K562 (cell line): ENCODE measurements around the gene PTPN14. TPM values are rescaled to one million over a fixed set of nuclear protein-coding genes. Genes with fewer than 3 reads are reported as not detected.

ENCODE experiments used
- ATAC-seq: fragments of 200-7000 bp; cut with Tn5 transposase; 3 replicates; pipeline ENCODE4 v1.9.1; 2020; ENCODE audit warnings: moderate library complexity
- BruUV-seq: library from RNA; stranded (reverse); fragments of 400-500 nt; replicated peaks from 2 replicates; lab custom pipeline; 2021; lab: Mats Ljungman, UMichigan
- CTCF ChIA-PET: fragments of 300-600 bp; formaldehyde crosslinking; extraction: SDS; loops from one replicate; lab custom pipeline; 2021; ENCODE audit warnings: low intra/inter-chr PET ratio; lab: Yijun Ruan, JAX
- POLR2A ChIA-PET: fragments of 300-600, 350-650 bp; sonication (Branson Sonifier 250); formaldehyde crosslinking; extraction: SDS; loops from one replicate; lab custom pipeline; 2021; ENCODE audit warnings: antibody characterized with exemption, inconsistent platforms; lab: Yijun Ruan, JAX
- DNase-seq, 4 experiments: peaks; one replicate each; pipeline versions ENCODE4 v3.0.0 to v3.0.0-alpha.2; 2011 to 2018; ENCODE audit warnings: low spot score in 3 of 4, mixed read lengths in 3 of 4; ENCODE audit errors: extremely low read depth in 1 of 4
- FAIRE-seq: peaks from 2 replicates; lab custom pipeline; 2011; peaks lifted over from hg19 to GRCh38; lab: Jason Lieb, UNC
- H2AFZ ChIP-seq: 2 replicates; pipeline ENCODE4 v1.6.0; 2011; ENCODE audit warnings: low read depth, low read length, control low read depth, inconsistent platforms
- H3K27ac ChIP-seq: fragments of 200-600 bp; 3 replicates; pipeline ENCODE4 v1.8.0; 2011; ENCODE audit warnings: low read depth, mild to moderate bottlenecking, control low read depth, inconsistent platforms, low read length, moderate library complexity, mixed read lengths; ENCODE audit errors: extremely low read depth
- H3K27me3 ChIP-seq, 2 experiments: fragments of 300-600 bp in 1 of 2; 2 replicates in 1 of 2; 3 replicates in 1 of 2; pipeline versions ENCODE4 v1.6.0 to v1.8.0; 2011; ENCODE audit warnings: inconsistent platforms in 2 of 2, low read length in 2 of 2, mild to moderate bottlenecking in 1 of 2, mixed read lengths in 1 of 2, moderate library complexity in 1 of 2; ENCODE audit not compliant: control insufficient read depth in 2 of 2, insufficient read depth in 2 of 2
- H3K36me3 ChIP-seq: fragments of 300-600 bp; 3 replicates; pipeline ENCODE4 v1.8.0; 2011; ENCODE audit warnings: mild to moderate bottlenecking, low read length, inconsistent platforms; ENCODE audit not compliant: control insufficient read depth, insufficient read depth
- H3K4me1 ChIP-seq, 2 experiments: fragments of 200-600 bp in 1 of 2; replicated peaks in 1 of 2; 2 replicates in 1 of 2; 3 replicates in 1 of 2; pipeline versions ENCODE4 v1.5.1 to v1.8.0; 2011; ENCODE audit warnings: inconsistent platforms in 2 of 2, low read length in 2 of 2, mild to moderate bottlenecking in 1 of 2, mixed read lengths in 1 of 2, moderate library complexity in 1 of 2; ENCODE audit not compliant: control insufficient read depth in 2 of 2, insufficient read depth in 2 of 2
- H3K4me2 ChIP-seq: 2 replicates; pipeline ENCODE4 v1.6.1; 2011; ENCODE audit warnings: low read length, control low read depth, inconsistent platforms, mixed read lengths; ENCODE audit not compliant: insufficient read depth
- H3K4me3 ChIP-seq: fragments of 200-600 bp; sonication (generic), shearing (Covaris generic); 2 replicates; pipeline ENCODE4 v1.5.1; 2016; ENCODE audit warnings: control low read depth, inconsistent platforms
- H3K79me2 ChIP-seq: fragments of 200-600 bp; 3 replicates; pipeline ENCODE4 v1.8.0; 2011; ENCODE audit warnings: low read length, inconsistent platforms; ENCODE audit not compliant: control insufficient read depth, insufficient read depth
- H3K9ac ChIP-seq, 2 experiments: 2 replicates each; pipeline versions ENCODE4 v1.6.0 to v1.6.1; 2011; ENCODE audit warnings: low read depth in 2 of 2, low read length in 2 of 2, control low read depth in 1 of 2, inconsistent platforms in 1 of 2, mild to moderate bottlenecking in 1 of 2, mixed read lengths in 1 of 2; ENCODE audit not compliant: insufficient read depth in 1 of 2
- H3K9me1 ChIP-seq: one replicate; pipeline ENCODE4 v1.6.0; 2011; ENCODE audit warnings: inconsistent platforms, mild to moderate bottlenecking, low read length, moderate library complexity; ENCODE audit not compliant: control insufficient read depth, insufficient read depth
- H3K9me3 ChIP-seq: replicated peaks from 2 replicates; pipeline ENCODE4 v1.5.1; 2011; ENCODE audit warnings: low read depth, low read length, inconsistent platforms; ENCODE audit not compliant: control insufficient read depth, insufficient read depth
- H4K20me1 ChIP-seq: replicated peaks from 2 replicates; pipeline ENCODE4 v1.6.1; 2011; ENCODE audit warnings: low read length, inconsistent platforms, mixed read lengths; ENCODE audit not compliant: control insufficient read depth, insufficient read depth
- DNMT1 ChIP-seq: fragments of 450-650 bp; IDR thresholded peaks from 2 replicates; pipeline ENCODE4 v1.6.1; 2016; ENCODE audit warnings: antibody characterized with exemption, mild to moderate bottlenecking
- HMG20A ChIP-seq: fragments of 450-650 bp; formaldehyde crosslinking; conservative IDR thresholded peaks from 2 replicates; pipeline ENCODE4 v1.4.0; 2020; ENCODE audit warnings: mild to moderate bottlenecking, mixed read lengths
- NCOA1 ChIP-seq: fragments of 450-650 bp; IDR thresholded peaks from 2 replicates; pipeline ENCODE4 v1.6.1; 2016; ENCODE audit warnings: low read depth
- NR3C1 ChIP-seq: sonication (generic); formaldehyde crosslinking; IDR thresholded peaks from 2 replicates; pipeline ENCODE4 v1.8.1; 2022; ENCODE audit warnings: missing genetic modification reagents
- PCBP2 ChIP-seq: fragments of 200-400 bp; formaldehyde crosslinking; IDR thresholded peaks from 2 replicates; pipeline ENCODE4 v1.6.1; 2018; ENCODE audit warnings: low read length, low read depth, mild to moderate bottlenecking, moderate library complexity; ENCODE audit not compliant: poor library complexity, severe bottlenecking
- RCOR1 ChIP-seq, 2 experiments: IDR thresholded peaks; 2 replicates each; pipeline ENCODE4 v1.6.1; 2012; ENCODE audit warnings: low read depth in 2 of 2, low read length in 2 of 2, borderline replicate concordance in 1 of 2, improper control_type of control experiment in 1 of 2
- WGBS: fragments of 100-300 bp; shearing (Covaris generic); methylation state at CpG from one replicate; pipeline ENCODE4 v1.1.6; 2016; ENCODE audit warnings: low coverage, mixed read lengths; ENCODE audit not compliant: insufficient coverage; ENCODE audit errors: missing lambda C conversion rate; 5-methylcytosine and 5-hydroxymethylcytosine counted together
- in situ Hi-C: fragments of 300-500 bp; cut with MboI; formaldehyde crosslinking; loops from 4 replicates; pipeline ENCODE4 v1.15.0; 2018; ENCODE audit warnings: inconsistent platforms, mixed read lengths
- intact Hi-C: fragments of 100-400 bp; cut with micrococcal nuclease; formaldehyde crosslinking; loops from 2 replicates; pipeline ENCODE4 v1.14.2; 2022
- polyA plus RNA-seq, 8 experiments: library from polyadenylated mRNA; depleted of rRNA in 4 of 8; stranded (reverse) in 5 of 8; unstranded in 3 of 8; fragments of >200 nt; fragmentation: Nextera tagmentation in 2 of 8; fragmentation: Illumina TruSeq in 1 of 8; extraction: Ambion mirVana in 2 of 8; extraction: Trizol in 1 of 8; gene quantifications; 2 replicates each; pipeline versions ENCODE4 v1.2.1 to v1.2.3, GENCODE V29; 2011 to 2014; ENCODE audit warnings: inconsistent platforms in 1 of 8, missing spikeins in 1 of 8
- total RNA-seq, 7 experiments: library from RNA; depleted of rRNA in 6 of 7; stranded (reverse); fragments of >200 nt in 6 of 7; fragmentation: Illumina TruSeq in 2 of 7; extraction: Trizol in 2 of 7; gene quantifications; 2 replicates each; pipeline versions ENCODE4 v1.2.1 to v1.2.3, GENCODE V29; 2011 to 2021; ENCODE audit warnings: low replicate concordance in 1 of 7
- TF ChIP-seq, protein P1 (sequence below): sonication (generic); formaldehyde crosslinking; IDR thresholded peaks from 2 replicates; pipeline ENCODE4 v1.8.1; 2023; ENCODE audit warnings: mild to moderate bottlenecking, missing genetic modification reagents
- TF ChIP-seq, protein P2 (sequence below): sonication (generic); formaldehyde crosslinking; IDR thresholded peaks from 2 replicates; pipeline ENCODE4 v1.8.1; 2023; ENCODE audit warnings: mild to moderate bottlenecking, missing genetic modification reagents

Gene PTPN14
- total and polyA plus RNA-seq, 9 of the 15 experiments (the other 6 are each of a cell fraction or from before 2014, with no cell fraction given) = 0.01 to 0.29 (median 0.04) TPM; not detected in 6

DNA sequence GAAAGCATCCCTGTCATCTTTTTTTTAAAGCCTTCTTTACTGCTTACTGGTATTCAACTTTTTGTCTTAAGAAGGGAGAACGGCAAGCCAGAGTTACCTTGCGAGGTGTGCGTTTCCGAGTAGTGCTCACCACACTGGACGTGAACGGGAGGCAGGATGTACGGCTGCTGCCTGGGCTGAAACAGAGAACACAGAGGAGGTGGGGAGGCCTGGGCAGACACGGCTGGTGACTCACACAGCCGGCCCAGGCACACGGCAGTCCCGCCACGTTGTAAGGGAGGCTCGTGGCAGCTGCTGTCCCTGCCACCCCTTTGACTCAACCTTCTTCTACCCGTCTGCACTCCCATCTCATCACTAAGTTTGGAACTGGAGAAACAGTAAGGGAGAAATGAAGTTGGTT is 164.7 kb downstream of the PTPN14 start:
- WGBS = under 1% methylated on average over 14 of the region's 14 CpGs
- Histone ChIP-seq H3K79me2 (no peaks in the 10 kb centered on the region), H3K27ac (no peak overlapping the region), H3K9ac (no peak overlapping the region), H3K9me3 (no peaks in the 10 kb centered on the region), H3K27me3 (peaks cover 30 to 42% of the 10 kb centered on the region in 2 experiments), H3K4me3 (no peak overlapping the region), H3K4me2 (no peak overlapping the region), H3K4me1 (peaks cover 0 to 10% of the 10 kb centered on the region in 2 experiments; a peak in 1 of 5 replicates), H3K9me1 (no peaks in the 10 kb centered on the region), H2AFZ (no peak overlapping the region), H4K20me1 (no peaks in the 10 kb centered on the region), H3K36me3 (no peaks in the 10 kb centered on the region)
- peak; percentile 61 for ATAC-seq
- no TSS peak for BruUV-seq
- in situ Hi-C loops = no loop called here
- intact Hi-C loops = no loop called here
- CTCF ChIA-PET = no interaction called here
- TF ChIP-seq RCOR1 (IDR thresholded peaks at IDR 0.05; ENCODE audit: borderline replicate concordance in 1 of 2, low read depth in 2 of 2, low read length in 2 of 2) = no peak
- TF ChIP-seq DNMT1 = no peak
- TF ChIP-seq, protein P1, sequence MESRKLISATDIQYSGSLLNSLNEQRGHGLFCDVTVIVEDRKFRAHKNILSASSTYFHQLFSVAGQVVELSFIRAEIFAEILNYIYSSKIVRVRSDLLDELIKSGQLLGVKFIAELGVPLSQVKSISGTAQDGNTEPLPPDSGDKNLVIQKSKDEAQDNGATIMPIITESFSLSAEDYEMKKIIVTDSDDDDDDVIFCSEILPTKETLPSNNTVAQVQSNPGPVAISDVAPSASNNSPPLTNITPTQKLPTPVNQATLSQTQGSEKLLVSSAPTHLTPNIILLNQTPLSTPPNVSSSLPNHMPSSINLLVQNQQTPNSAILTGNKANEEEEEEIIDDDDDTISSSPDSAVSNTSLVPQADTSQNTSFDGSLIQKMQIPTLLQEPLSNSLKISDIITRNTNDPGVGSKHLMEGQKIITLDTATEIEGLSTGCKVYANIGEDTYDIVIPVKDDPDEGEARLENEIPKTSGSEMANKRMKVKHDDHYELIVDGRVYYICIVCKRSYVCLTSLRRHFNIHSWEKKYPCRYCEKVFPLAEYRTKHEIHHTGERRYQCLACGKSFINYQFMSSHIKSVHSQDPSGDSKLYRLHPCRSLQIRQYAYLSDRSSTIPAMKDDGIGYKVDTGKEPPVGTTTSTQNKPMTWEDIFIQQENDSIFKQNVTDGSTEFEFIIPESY (CRISPR knock-in tag) = no peak
- TF ChIP-seq, protein P2, sequence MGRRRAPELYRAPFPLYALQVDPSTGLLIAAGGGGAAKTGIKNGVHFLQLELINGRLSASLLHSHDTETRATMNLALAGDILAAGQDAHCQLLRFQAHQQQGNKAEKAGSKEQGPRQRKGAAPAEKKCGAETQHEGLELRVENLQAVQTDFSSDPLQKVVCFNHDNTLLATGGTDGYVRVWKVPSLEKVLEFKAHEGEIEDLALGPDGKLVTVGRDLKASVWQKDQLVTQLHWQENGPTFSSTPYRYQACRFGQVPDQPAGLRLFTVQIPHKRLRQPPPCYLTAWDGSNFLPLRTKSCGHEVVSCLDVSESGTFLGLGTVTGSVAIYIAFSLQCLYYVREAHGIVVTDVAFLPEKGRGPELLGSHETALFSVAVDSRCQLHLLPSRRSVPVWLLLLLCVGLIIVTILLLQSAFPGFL (CRISPR knock-in tag) = no peak
- no peak for TF ChIP-seq NR3C1 (CRISPR knock-in tag)
- TF ChIP-seq NCOA1 = no peak
- no peak for TF ChIP-seq HMG20A (CRISPR knock-in tag)
- no peak for TF ChIP-seq PCBP2
- FAIRE-seq = no peak
- no peak for DNase-seq
- POLR2A ChIA-PET = no interaction called here
